ENCODE results near the gene PLK2. TPM values are rescaled to one million over a fixed set of nuclear protein-coding genes. Genes with fewer than 3 reads are reported as not detected.

The PLK2 gene
- total RNA-seq, 4 donors from 2014 or later: 34.9 to 59.3 (median 40.8) TPM

GRCh38 chr5:58456486-58456885 lies 3.4 kb downstream of the PLK2 start:
- WGBS, 2 donors: 81 to 90% methylated on average over 1 of the region's 1 CpG
- Histone ChIP-seq H3K4me1 (peaks cover 0 to 5% of the 10 kb centered on the region in 2 donors), H3K36me3 (peaks cover 35% of the 10 kb centered on the region in 2 donors), H3K27me3 (no peaks in the 10 kb centered on the region), H3K27ac (peak overlapping the region in 1 of 3 donors; percentile 9), H3K9me3 (no peaks in the 10 kb centered on the region), H3K4me3 (replicated peaks in 1 of 3) (no peak overlapping the region)
- intact Hi-C loops (cut with DNase I): no loop called here
- DNase-seq: no peak
- TF ChIP-seq POLR2A (IDR thresholded peaks at IDR 0.05) (no peak), CTCF (IDR thresholded peaks at IDR 0.05) (no peak)

DNA sequence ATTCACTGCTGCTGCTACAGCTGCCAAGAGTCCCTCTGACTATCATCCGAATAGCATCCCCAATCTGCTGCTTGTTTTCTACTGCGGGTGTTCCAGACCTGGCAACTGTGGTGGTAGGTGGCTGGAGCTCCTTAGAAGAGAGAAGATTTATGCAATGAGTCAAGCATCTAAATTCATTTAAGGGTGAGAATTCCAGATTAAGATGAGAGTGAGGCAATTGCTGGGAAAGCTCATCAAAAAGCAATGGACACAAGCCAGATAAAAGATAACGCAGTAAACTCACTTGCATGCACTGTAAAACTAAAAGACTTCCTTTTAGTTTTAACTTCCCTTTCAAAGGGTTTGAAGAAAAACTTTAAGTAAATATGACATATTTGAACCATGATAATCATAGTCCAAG lies 3.9 kb downstream of the PLK2 start:
- no peaks in the 10 kb centered on the region for H3K27me3 ChIP-seq
- TF ChIP-seq POLR2A (IDR thresholded peaks at IDR 0.05) (no peak), CTCF (IDR thresholded peaks at IDR 0.05) (no peak)
- 78 to 81% methylated on average over 3 of the region's 3 CpGs for WGBS, 2 donors
- no peak for DNase-seq
- peaks cover 35% of the 10 kb centered on the region in 2 donors for H3K36me3 ChIP-seq
- H3K27ac ChIP-seq: peak overlapping the region in 1 of 3 donors; percentile 9
- intact Hi-C loops (cut with DNase I): no loop called here
- H3K9me3 ChIP-seq: no peaks in the 10 kb centered on the region
- peaks cover 0 to 5% of the 10 kb centered on the region in 2 donors for H3K4me1 ChIP-seq
- peak overlapping the region in 1 of 3 donors; percentile 4 for H3K4me3 ChIP-seq (replicated peaks in 1 of 3)

DNA sequence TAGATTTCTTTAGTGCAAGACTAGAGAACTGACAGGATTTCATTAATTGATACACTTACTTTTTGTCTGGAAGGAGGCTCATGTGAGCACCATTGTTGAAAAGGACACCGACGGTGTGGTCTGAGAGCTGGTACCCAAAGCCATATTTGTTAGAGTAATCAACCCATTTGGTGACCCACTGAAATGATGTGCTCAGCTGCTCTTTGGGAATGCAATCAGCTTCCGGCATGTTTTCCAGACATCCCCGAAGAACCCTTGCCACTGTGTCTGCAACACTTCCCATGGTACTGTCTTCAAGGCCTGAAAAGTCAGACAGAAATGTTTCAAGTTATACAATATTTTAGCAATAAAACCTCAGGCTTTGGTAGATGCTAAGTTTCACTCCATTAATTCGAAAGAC lies 4.4 kb downstream of the PLK2 start:
- no peak overlapping the region for H3K4me3 ChIP-seq (replicated peaks in 1 of 3)
- H3K4me1 ChIP-seq: peaks cover 0 to 5% of the 10 kb centered on the region in 2 donors

GRCh38 chr5:58455066-58455465 lies 4.8 kb downstream of the PLK2 start:
- H3K4me3 ChIP-seq (replicated peaks in 1 of 3): no peak overlapping the region
- no peak for DNase-seq
- no peak overlapping the region for H3K27ac ChIP-seq
- H3K4me1 ChIP-seq: peaks cover 0 to 5% of the 10 kb centered on the region in 2 donors
- H3K27me3 ChIP-seq: no peaks in the 10 kb centered on the region
- TF ChIP-seq POLR2A (IDR thresholded peaks at IDR 0.05) (no peak), CTCF (IDR thresholded peaks at IDR 0.05) (no peak)
- no peaks in the 10 kb centered on the region for H3K9me3 ChIP-seq
- WGBS, 2 donors: 75 to 80% methylated on average over 5 of the region's 5 CpGs
- intact Hi-C loops (cut with DNase I): no loop called here
- H3K36me3 ChIP-seq: peaks cover 35% of the 10 kb centered on the region in 2 donors

More for the DNA sequence above, 4.4 kb downstream of the PLK2 start:
- whole genome bisulfite sequencing, 2 donors: 92 to 96% methylated on average over 5 of the region's 5 CpGs
- no peak for DNase-seq
- no peaks in the 10 kb centered on the region for H3K9me3 ChIP-seq
- TF ChIP-seq CTCF (IDR thresholded peaks at IDR 0.05): no peak
- TF ChIP-seq POLR2A (IDR thresholded peaks at IDR 0.05): no peak
- H3K27ac ChIP-seq: no peak overlapping the region
- no peaks in the 10 kb centered on the region for H3K27me3 ChIP-seq
- peaks cover 35% of the 10 kb centered on the region in 2 donors for H3K36me3 ChIP-seq
- intact Hi-C loops (cut with DNase I): no loop called here

DNA sequence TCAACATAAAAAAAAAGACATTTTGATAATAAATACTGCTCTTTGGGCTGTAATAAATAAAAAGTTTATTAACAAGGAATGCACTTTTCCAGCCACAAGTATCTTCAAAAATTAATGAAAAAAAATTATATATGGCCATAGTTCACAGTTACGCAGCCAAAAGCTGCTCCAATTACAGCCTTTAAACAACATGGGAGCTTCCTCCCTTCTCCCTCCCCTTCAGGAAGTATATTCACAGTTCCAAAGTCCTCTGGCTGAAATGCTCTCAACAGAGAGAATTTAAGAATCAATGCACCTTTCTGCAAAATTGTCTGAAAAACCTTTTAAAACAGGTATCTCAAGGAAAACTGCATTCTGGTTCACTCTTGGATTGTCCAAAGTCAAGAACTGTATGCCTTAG lies 5.9 kb downstream of the PLK2 start:
- Histone ChIP-seq H3K36me3 (peaks cover 35% of the 10 kb centered on the region in 2 donors), H3K4me1 (peaks cover 0 to 5% of the 10 kb centered on the region in 2 donors), H3K27ac (no peak overlapping the region), H3K9me3 (no peaks in the 10 kb centered on the region), H3K4me3 (replicated peaks in 1 of 3) (no peak overlapping the region), H3K27me3 (no peaks in the 10 kb centered on the region)
- TF ChIP-seq POLR2A (IDR thresholded peaks at IDR 0.05) (no peak), CTCF (IDR thresholded peaks at IDR 0.05) (no peak)
- intact Hi-C loops (cut with DNase I): no loop called here
- WGBS, 2 donors: 84 to 97% methylated on average over 1 of the region's 1 CpG
- DNase-seq: no peak
